NT2/D1 (cell line): ENCODE data around the gene WDR82.

Experiments used
- SUZ12 ChIP-seq: IDR thresholded peaks from 2 replicates; pipeline ENCODE4 v1.6.1; 2011; ENCODE audit not compliant: insufficient read length, insufficient read depth; ENCODE audit errors: extremely low read depth
- YY1 ChIP-seq: IDR thresholded peaks from 2 replicates; pipeline ENCODE4 v1.6.1; 2011; ENCODE audit not compliant: insufficient read length, insufficient read depth
- ZNF274 ChIP-seq: IDR thresholded peaks from 2 replicates; pipeline ENCODE4 v1.6.1; 2011; ENCODE audit warnings: mild to moderate bottlenecking, low read depth, low read length

DNA sequence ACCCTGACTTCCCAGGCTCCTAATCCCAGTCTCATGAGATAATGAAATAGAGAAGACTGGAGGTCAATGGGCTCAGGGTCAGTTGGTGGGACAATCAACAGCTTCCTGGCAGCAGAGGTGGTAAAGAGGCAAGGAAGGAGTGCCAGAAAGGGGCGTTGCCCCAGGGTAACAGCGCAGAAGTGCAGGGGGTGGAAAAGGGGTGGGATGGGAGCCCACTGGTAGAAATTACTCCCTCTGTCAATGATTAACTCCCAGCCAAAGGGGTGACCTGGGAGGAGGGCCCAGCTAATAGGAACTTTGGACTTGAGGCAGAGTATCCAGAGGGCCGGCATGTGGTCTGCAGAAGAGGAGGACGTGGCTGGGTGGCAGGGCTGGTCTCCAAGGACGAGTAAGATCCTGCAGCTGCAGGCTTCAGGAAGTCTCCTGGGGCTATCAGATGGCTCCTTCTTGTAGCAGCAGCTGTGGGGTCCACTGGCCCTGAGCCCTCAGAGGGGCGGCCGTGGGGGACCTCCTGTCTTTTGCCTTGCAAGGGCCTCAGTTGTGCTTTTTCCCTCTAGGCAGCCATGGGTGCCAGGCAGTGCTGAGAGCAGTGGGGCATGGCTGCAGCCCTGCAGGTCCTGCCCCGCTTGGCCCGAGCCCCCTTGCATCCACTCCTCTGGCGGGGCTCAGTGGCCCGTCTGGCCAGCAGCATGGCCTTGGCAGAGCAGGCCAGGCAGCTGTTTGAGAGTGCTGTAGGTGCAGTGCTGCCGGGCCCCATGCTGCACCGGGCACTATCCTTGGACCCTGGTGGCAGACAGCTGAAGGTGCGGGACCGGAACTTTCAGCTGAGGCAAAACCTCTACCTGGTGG is 11.5 kb upstream of the WDR82 start:
- TF ChIP-seq SUZ12 (no peak), ZNF274 (no peak), YY1 (no peak)
